H1 (cell line): ENCODE results near the gene MICALL1. TPM values are rescaled to one million over a fixed set of nuclear protein-coding genes. Genes with fewer than 3 reads are reported as not detected.

ENCODE experiments used
- CTCF ChIA-PET: fragments of 300-600 bp; sonication (Branson Sonifier 250); formaldehyde crosslinking; loops from one replicate; lab custom pipeline; 2021; ENCODE audit not compliant: partially characterized antibody; lab: Charles Lee
- POLR2A ChIA-PET: fragments of 300-600 bp; sonication (Branson Sonifier 250); formaldehyde crosslinking; loops from one replicate; lab custom pipeline; 2021; ENCODE audit warnings: inconsistent platforms; ENCODE audit not compliant: partially characterized antibody; lab: Charles Lee
- DNase-seq, 2 experiments: peaks; one replicate each; pipeline versions ENCODE4 v3.0.0 to v3.0.0-alpha.2; 2010 to 2022; ENCODE audit warnings: low spot score in 2 of 2, low read depth in 1 of 2, mixed read lengths in 1 of 2
- FAIRE-seq: peaks from 2 replicates; lab custom pipeline; 2011; peaks lifted over from hg19 to GRCh38; lab: Jason Lieb, UNC
- H2AFZ ChIP-seq: 2 replicates; pipeline ENCODE4 v1.8.1; 2012; ENCODE audit warnings: low read length, inconsistent platforms
- H2AK5ac ChIP-seq: 2 replicates; pipeline ENCODE4 v1.6.1; 2013; ENCODE audit warnings: low read depth, low read length
- H2BK120ac ChIP-seq: replicated peaks from 2 replicates; pipeline ENCODE3; 2013; ENCODE audit warnings: low read depth, low read length, inconsistent platforms
- H2BK12ac ChIP-seq: 2 replicates; pipeline ENCODE4 v1.6.1; 2013; ENCODE audit warnings: low read depth, low read length
- H2BK15ac ChIP-seq: 2 replicates; pipeline ENCODE4 v1.6.1; 2013; ENCODE audit warnings: low read length
- H2BK20ac ChIP-seq: 2 replicates; pipeline ENCODE4 v1.6.1; 2013; ENCODE audit warnings: low read length
- H2BK5ac ChIP-seq: 2 replicates; pipeline ENCODE4 v1.6.1; 2013; ENCODE audit warnings: low read depth, low read length
- H3K14ac ChIP-seq: 2 replicates; pipeline ENCODE4 v1.6.1; 2013; ENCODE audit warnings: inconsistent platforms; ENCODE audit not compliant: insufficient read length
- H3K18ac ChIP-seq: 2 replicates; pipeline ENCODE4 v1.6.1; 2013; ENCODE audit warnings: low read length; ENCODE audit errors: extremely low read depth
- H3K23ac ChIP-seq: 2 replicates; pipeline ENCODE4 v1.6.1; 2013; ENCODE audit warnings: inconsistent platforms; ENCODE audit not compliant: insufficient read length
- H3K23me2 ChIP-seq: 2 replicates; pipeline ENCODE4 v1.6.1; 2013; ENCODE audit warnings: low read depth, low read length
- H3K27ac ChIP-seq: 2 replicates; pipeline ENCODE4 v1.6.1; 2011; ENCODE audit warnings: low read depth, low read length, inconsistent platforms
- H3K27me3 ChIP-seq, 4 experiments: replicated peaks in 1 of 4; 1 replicate in 1 of 4; 2 replicates in 3 of 4; pipeline versions ENCODE4 v1.6.1 to v1.8.1; 2011 to 2013; ENCODE audit warnings: low read length in 3 of 4, mild to moderate bottlenecking in 3 of 4, inconsistent platforms in 2 of 4, mixed read lengths in 2 of 4, moderate library complexity in 1 of 4; ENCODE audit not compliant: control insufficient read depth in 3 of 4, insufficient read depth in 3 of 4; ENCODE audit errors: extremely low read depth in 1 of 4
- H3K36me3 ChIP-seq, 4 experiments: 2 replicates each; pipeline versions ENCODE4 v1.6.1 to v1.8.1; 2011 to 2013; ENCODE audit warnings: mild to moderate bottlenecking in 4 of 4, low read length in 3 of 4, moderate library complexity in 2 of 4, control low read depth in 1 of 4, inconsistent platforms in 1 of 4; ENCODE audit not compliant: insufficient read depth in 4 of 4, control insufficient read depth in 2 of 4
- H3K4ac ChIP-seq: replicated peaks from 2 replicates; pipeline ENCODE3; 2013; ENCODE audit warnings: low read length, low read depth, mixed read lengths, inconsistent platforms; ENCODE audit not compliant: insufficient read length
- H3K4me1 ChIP-seq, 4 experiments: replicated peaks in 1 of 4; 1 replicate in 1 of 4; 2 replicates in 3 of 4; pipeline versions ENCODE4 v1.6.1 to v1.8.1; 2011 to 2013; ENCODE audit warnings: low read length in 3 of 4, inconsistent platforms in 2 of 4, mixed read lengths in 1 of 4; ENCODE audit not compliant: insufficient read depth in 4 of 4, control insufficient read depth in 3 of 4
- H3K4me2 ChIP-seq, 2 experiments: 2 replicates each; pipeline versions ENCODE4 v1.6.1 to v1.8.1; 2011 to 2013; ENCODE audit warnings: low read depth in 2 of 2, low read length in 2 of 2, control low read depth in 1 of 2, inconsistent platforms in 1 of 2, mild to moderate bottlenecking in 1 of 2; ENCODE audit not compliant: insufficient read depth in 1 of 2
- H3K4me3 ChIP-seq, 4 experiments: fragments of 200-600, 300-600 bp in 1 of 4; sonication (generic), shearing (Covaris generic), sonication (Bioruptor Twin) in 1 of 4; 2 replicates each; pipeline versions ENCODE4 v1.5.1 to v1.8.1; 2011 to 2016; ENCODE audit warnings: low read length in 4 of 4, low read depth in 3 of 4, control low read depth in 2 of 4, inconsistent platforms in 2 of 4, mild to moderate bottlenecking in 2 of 4, mixed read lengths in 1 of 4, moderate library complexity in 1 of 4; ENCODE audit not compliant: insufficient read depth in 2 of 4; ENCODE audit errors: extremely low read depth in 1 of 4
- H3K56ac ChIP-seq: replicated peaks from 2 replicates; pipeline ENCODE3; 2013; ENCODE audit warnings: low read depth, mild to moderate bottlenecking, mixed read lengths, low read length, inconsistent platforms; ENCODE audit not compliant: insufficient read length
- H3K79me1 ChIP-seq: 2 replicates; pipeline ENCODE4 v1.6.1; 2013; ENCODE audit warnings: low read depth, low read length, control low read depth
- H3K79me2 ChIP-seq, 2 experiments: 2 replicates each; pipeline versions ENCODE4 v1.6.1 to v1.8.1; 2012 to 2013; ENCODE audit warnings: low read length in 2 of 2, mild to moderate bottlenecking in 2 of 2, inconsistent platforms in 1 of 2; ENCODE audit not compliant: insufficient read depth in 2 of 2, control insufficient read depth in 1 of 2
- H3K9ac ChIP-seq, 4 experiments: replicated peaks in 1 of 4; 1 replicate in 1 of 4; 2 replicates in 3 of 4; pipeline versions ENCODE4 v1.6.1 to v1.8.1; 2011 to 2013; ENCODE audit warnings: low read depth in 3 of 4, low read length in 3 of 4, control low read depth in 2 of 4, mild to moderate bottlenecking in 2 of 4, moderate library complexity in 2 of 4, inconsistent platforms in 1 of 4; ENCODE audit errors: extremely low read depth in 1 of 4
- H3K9me3 ChIP-seq, 2 experiments: 2 replicates each; pipeline versions ENCODE4 v1.6.1 to v1.8.1; 2012 to 2013; ENCODE audit warnings: mild to moderate bottlenecking in 2 of 2, moderate library complexity in 2 of 2, control low read depth in 1 of 2, inconsistent platforms in 1 of 2, low read depth in 1 of 2, low read length in 1 of 2, mixed read lengths in 1 of 2; ENCODE audit not compliant: insufficient read depth in 2 of 2
- H4K20me1 ChIP-seq, 2 experiments: replicated peaks in 1 of 2; 2 replicates each; pipeline versions ENCODE3 to v1.8.1; 2011 to 2013; ENCODE audit warnings: inconsistent platforms in 2 of 2, low read length in 2 of 2, mild to moderate bottlenecking in 1 of 2; ENCODE audit not compliant: insufficient read depth in 2 of 2, control insufficient read depth in 1 of 2
- H4K5ac ChIP-seq: 2 replicates; pipeline ENCODE4 v1.6.1; 2013; ENCODE audit warnings: low read length, low read depth, mixed read lengths, inconsistent platforms; ENCODE audit not compliant: insufficient read length
- H4K8ac ChIP-seq: 2 replicates; pipeline ENCODE4 v1.8.0; 2013; ENCODE audit warnings: mild to moderate bottlenecking, moderate library complexity, low read length, inconsistent platforms; ENCODE audit not compliant: insufficient read depth; ENCODE audit errors: extremely low read depth
- H4K91ac ChIP-seq: replicated peaks from 2 replicates; pipeline ENCODE3; 2013; ENCODE audit warnings: low read length, mixed read lengths, inconsistent platforms; ENCODE audit not compliant: insufficient read length
- GABPA ChIP-seq: IDR thresholded peaks from 2 replicates; pipeline ENCODE4 v1.6.1; 2011; ENCODE audit warnings: mild to moderate bottlenecking, low read length, moderate library complexity, borderline replicate concordance; ENCODE audit not compliant: insufficient read depth
- JUND ChIP-seq: IDR thresholded peaks from 2 replicates; pipeline ENCODE4 v1.6.1; 2011; ENCODE audit warnings: mild to moderate bottlenecking, improper control_type of control experiment, low read length
- RXRA ChIP-seq: IDR thresholded peaks from 2 replicates; pipeline ENCODE4 v1.6.1; 2011; ENCODE audit warnings: low read depth, mild to moderate bottlenecking, low read length, moderate library complexity; ENCODE audit not compliant: insufficient read depth
- SUZ12 ChIP-seq: fragments of 200-600 bp; sonication (generic); IDR thresholded peaks from 2 replicates; pipeline ENCODE4 v1.6.1; 2012; ENCODE audit warnings: mild to moderate bottlenecking, inconsistent platforms, low read length, moderate library complexity, mixed read lengths
- WGBS, 2 experiments: shearing (Covaris generic) in 1 of 2; methylation state at CpG; one replicate each; pipeline versions ENCODE4 v1.1.6 to v1.1.7; 2013 to 2015; ENCODE audit warnings: low lambda C conversion rate in 2 of 2, mixed read lengths in 2 of 2, inconsistent platforms in 1 of 2, low coverage in 1 of 2, missing lambda C conversion rate in 1 of 2; ENCODE audit not compliant: insufficient replicate concordance in 2 of 2, insufficient coverage in 1 of 2, insufficient read length in 1 of 2; ENCODE audit errors: extremely low coverage in 1 of 2, missing lambda C conversion rate in 1 of 2; 5-methylcytosine and 5-hydroxymethylcytosine counted together
- polyA plus RNA-seq, 7 experiments: library from polyadenylated mRNA; depleted of rRNA in 3 of 7; stranded (reverse) in 5 of 7; unstranded in 2 of 7; fragments of >200 nt in 5 of 7; fragments of 200-250 nt in 2 of 7; gene quantifications; 1 replicate in 5 of 7; 2 replicates in 1 of 7; 4 replicates in 1 of 7; pipeline versions ENCODE4 v1.2.1 to v1.2.3, GENCODE V29; 2011 to 2013; ENCODE audit warnings: missing spikeins in 2 of 7, mixed read lengths in 2 of 7
- total RNA-seq: library from RNA; stranded (reverse); fragmentation: NEBNext Ultra II Directional; extraction: Animal tissue kit (Norgen Biotek cat#: 25700); gene quantifications from 2 replicates; pipeline ENCODE4 v1.2.1, GENCODE V29; 2021
- TF ChIP-seq, protein P1 (sequence below), 3 experiments: IDR thresholded peaks; 1 replicate in 2 of 3; 2 replicates in 1 of 3; pipeline versions ENCODE4 v1.5.1 to v1.6.1; 2011; ENCODE audit warnings: low read length in 3 of 3, mild to moderate bottlenecking in 3 of 3, inconsistent platforms in 2 of 3, low read depth in 1 of 3, moderate library complexity in 1 of 3; ENCODE audit not compliant: insufficient read depth in 1 of 3; ENCODE audit errors: control extremely low read depth in 1 of 3

MICALL1 gene
- total and polyA plus RNA-seq, 2 of the 8 experiments (the other 6 are each of a cell fraction or from before 2014, with no cell fraction given): 17.7 to 32.1 TPM

DNA sequence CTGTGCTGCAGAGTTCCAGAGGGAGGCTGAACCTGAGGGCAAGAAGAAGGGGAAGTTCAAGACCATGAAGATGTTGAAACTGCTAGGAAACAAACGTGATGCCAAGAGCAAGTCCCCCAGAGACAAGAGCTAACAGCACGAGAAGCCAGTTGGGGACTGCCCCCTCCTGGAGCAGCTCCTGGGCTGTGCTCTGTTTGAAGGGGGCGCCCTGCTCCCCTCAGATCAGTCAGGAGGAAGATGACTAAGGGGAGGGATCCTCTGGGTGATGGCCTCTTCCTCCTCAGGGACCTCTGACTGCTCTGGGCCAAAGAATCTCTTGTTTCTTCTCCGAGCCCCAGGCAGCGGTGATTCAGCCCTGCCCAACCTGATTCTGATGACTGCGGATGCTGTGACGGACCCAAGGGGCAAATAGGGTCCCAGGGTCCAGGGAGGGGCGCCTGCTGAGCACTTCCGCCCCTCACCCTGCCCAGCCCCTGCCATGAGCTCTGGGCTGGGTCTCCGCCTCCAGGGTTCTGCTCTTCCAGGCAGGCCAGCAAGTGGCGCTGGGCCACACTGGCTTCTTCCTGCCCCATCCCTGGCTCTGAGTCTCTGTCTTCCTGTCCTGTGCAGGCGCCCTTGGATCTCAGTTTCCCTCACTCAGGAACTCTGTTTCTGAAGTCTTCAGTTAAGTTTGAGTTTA lies 34.7 kb downstream of the MICALL1 start:
- Histone ChIP-seq H2BK12ac (no peak overlapping the region), H3K36me3 (peaks cover 0 to 11% (median 1%) of the 10 kb centered on the region in 4 experiments; a peak in 3 of 8 replicates), H2BK120ac (no peak overlapping the region), H3K18ac (no peak overlapping the region), H2BK15ac (no peak overlapping the region), H3K4me3 (no peak overlapping the region), H3K9me3 (no peaks in the 10 kb centered on the region), H3K23ac (no peak overlapping the region), H3K14ac (no peak overlapping the region), H3K27ac (no peak overlapping the region), H3K79me2 (no peaks in the 10 kb centered on the region), H4K5ac (no peak overlapping the region), H4K91ac (no peak overlapping the region), H4K20me1 (peaks cover 0 to 4% of the 10 kb centered on the region in 2 experiments), H3K9ac (no peak overlapping the region), H2AK5ac (no peak overlapping the region), H2AFZ (no peak overlapping the region), H3K27me3 (no peaks in the 10 kb centered on the region), H3K56ac (no peak overlapping the region), H3K4me1 (no peaks in the 10 kb centered on the region), H4K8ac (no peak overlapping the region), H2BK20ac (no peak overlapping the region), H3K79me1 (no peaks in the 10 kb centered on the region; the same call in 1 of the 2 replicates), H3K23me2 (no peaks in the 10 kb centered on the region), H3K4ac (no peak overlapping the region), H3K4me2 (no peak overlapping the region), H2BK5ac (no peak overlapping the region)
- 85% methylated on average over 12 of the region's 12 CpGs; no CpG with 5 or more reads in 1 of the 2 experiments for WGBS, 2 experiments
- no peak for TF ChIP-seq GABPA
- no peak for TF ChIP-seq JUND
- TF ChIP-seq SUZ12: no peak
- TF ChIP-seq RXRA: no peak
- TF ChIP-seq, protein P1, sequence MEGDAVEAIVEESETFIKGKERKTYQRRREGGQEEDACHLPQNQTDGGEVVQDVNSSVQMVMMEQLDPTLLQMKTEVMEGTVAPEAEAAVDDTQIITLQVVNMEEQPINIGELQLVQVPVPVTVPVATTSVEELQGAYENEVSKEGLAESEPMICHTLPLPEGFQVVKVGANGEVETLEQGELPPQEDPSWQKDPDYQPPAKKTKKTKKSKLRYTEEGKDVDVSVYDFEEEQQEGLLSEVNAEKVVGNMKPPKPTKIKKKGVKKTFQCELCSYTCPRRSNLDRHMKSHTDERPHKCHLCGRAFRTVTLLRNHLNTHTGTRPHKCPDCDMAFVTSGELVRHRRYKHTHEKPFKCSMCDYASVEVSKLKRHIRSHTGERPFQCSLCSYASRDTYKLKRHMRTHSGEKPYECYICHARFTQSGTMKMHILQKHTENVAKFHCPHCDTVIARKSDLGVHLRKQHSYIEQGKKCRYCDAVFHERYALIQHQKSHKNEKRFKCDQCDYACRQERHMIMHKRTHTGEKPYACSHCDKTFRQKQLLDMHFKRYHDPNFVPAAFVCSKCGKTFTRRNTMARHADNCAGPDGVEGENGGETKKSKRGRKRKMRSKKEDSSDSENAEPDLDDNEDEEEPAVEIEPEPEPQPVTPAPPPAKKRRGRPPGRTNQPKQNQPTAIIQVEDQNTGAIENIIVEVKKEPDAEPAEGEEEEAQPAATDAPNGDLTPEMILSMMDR (IDR thresholded peaks at IDR 0.05; ENCODE audit: control extremely low read depth in 1 of 3, insufficient read depth in 1 of 3, low read depth in 1 of 3, low read length in 3 of 3): 0 out of 4 replicates have a peak, but pooled peaks of 1 of the 3 experiments have one; percentile 7
- FAIRE-seq: no peak
- DNase-seq: no peak
- POLR2A ChIA-PET: interaction anchor here (0.9 to 1.5 kb wide), 5 partner anchors 11 to 76 kb away, joined by 3 to 8 read pairs (median 3); no protein-coding TSS in a partner anchor
- CTCF ChIA-PET: interaction anchor here (0.6 to 2.5 kb wide), 11 partner anchors 8 to 123 kb away, joined by 3 to 11 read pairs (median 4); partner anchors contain the start of genes C22orf23 and POLR2F
